AG09309 (cell line): Measurements from ENCODE around the gene NETO2.
"Not testable (repeated sequence)": the region's sequence is repeated elsewhere in the genome, so short reads cannot be mapped to it uniquely, and the experiment has no call there.

Source experiments
- DNase-seq: peaks from one replicate; pipeline ENCODE4 v3.0.0-alpha.2; 2010; ENCODE audit warnings: low read depth
- H3K4me3 ChIP-seq: 2 replicates; pipeline ENCODE4 v1.5.1; 2011; ENCODE audit warnings: mild to moderate bottlenecking, low read depth, low read length, moderate library complexity; ENCODE audit not compliant: control insufficient read depth
- CTCF ChIP-seq: IDR thresholded peaks from 2 replicates; pipeline ENCODE4 v1.5.1; 2011; ENCODE audit warnings: mild to moderate bottlenecking, low read depth, low read length, inconsistent platforms; ENCODE audit not compliant: insufficient read depth, control insufficient read depth; ENCODE audit errors: missing control alignments

NETO2 gene

GRCh38 chr16:47142486-47142820, 1.3 kb downstream of the NETO2 start:
- no peak for DNase-seq
- peak overlapping the region; percentile 57 for H3K4me3 ChIP-seq
- TF ChIP-seq CTCF = no peak

- H3K4me3 ChIP-seq = peak overlapping the region; percentile 57
- DNase-seq = peak; percentile 37
- peak; percentile 97 for TF ChIP-seq CTCF
Measured at GRCh38 chr16:47141773-47142485, 1.8 kb downstream of the NETO2 start.

DNA sequence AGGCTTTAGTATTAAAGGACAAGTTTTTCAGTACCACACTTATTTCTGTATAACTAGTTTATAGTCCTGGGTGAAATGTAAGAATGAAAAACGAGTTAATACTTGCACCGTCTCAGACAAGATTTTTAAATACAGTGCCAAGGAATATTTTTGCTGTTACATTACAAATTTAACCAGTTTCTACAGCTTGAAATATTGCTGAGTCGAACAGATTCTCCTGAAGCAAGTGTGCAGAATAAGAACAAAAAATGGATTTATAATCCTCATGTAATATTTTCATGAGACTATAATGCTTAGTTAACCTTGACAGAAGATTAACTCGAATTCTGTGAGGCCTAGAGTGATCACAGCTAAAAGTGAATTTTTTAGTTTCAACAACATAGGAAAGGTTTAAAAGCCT, 3.1 kb downstream of the NETO2 start:
- H3K4me3 ChIP-seq = no peak overlapping the region
- DNase-seq = no peak
- no peak for TF ChIP-seq CTCF

DNA sequence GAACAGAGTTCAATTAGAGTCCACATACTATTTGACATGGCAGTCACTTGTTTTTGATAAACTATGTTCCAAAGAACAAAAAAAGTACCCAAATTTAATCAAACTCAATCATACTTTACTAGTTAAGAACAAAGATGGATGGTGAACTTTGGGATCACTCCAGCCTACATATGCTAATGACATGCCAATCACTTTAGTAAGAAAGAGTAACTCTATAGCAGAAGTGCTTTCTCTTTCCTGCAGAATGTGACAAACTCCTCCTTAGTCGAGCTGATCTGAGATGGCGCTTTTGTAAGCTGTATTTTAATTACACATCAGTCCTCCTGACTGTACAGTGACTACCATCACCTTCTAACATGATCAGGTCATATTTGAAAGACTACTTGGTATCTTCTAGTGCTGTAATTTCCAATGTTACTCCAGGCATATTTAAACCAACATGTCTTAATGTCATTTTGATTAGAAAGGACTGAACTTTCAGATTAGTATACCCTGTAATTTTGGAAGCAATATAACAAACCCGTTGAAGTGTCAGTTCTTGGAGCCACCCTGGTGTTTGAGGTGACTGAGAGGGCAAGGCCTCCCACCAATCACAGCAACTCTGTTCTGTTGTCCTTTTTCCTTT, 4.1 kb downstream of the NETO2 start:
- H3K4me3 ChIP-seq = no peak overlapping the region
- no peak for DNase-seq
- TF ChIP-seq CTCF = no peak

- not testable (repeated sequence) for DNase-seq, H3K4me3 ChIP-seq
Measured at GRCh38 chr16:47137925-47138324, 5.8 kb downstream of the NETO2 start.

DNA sequence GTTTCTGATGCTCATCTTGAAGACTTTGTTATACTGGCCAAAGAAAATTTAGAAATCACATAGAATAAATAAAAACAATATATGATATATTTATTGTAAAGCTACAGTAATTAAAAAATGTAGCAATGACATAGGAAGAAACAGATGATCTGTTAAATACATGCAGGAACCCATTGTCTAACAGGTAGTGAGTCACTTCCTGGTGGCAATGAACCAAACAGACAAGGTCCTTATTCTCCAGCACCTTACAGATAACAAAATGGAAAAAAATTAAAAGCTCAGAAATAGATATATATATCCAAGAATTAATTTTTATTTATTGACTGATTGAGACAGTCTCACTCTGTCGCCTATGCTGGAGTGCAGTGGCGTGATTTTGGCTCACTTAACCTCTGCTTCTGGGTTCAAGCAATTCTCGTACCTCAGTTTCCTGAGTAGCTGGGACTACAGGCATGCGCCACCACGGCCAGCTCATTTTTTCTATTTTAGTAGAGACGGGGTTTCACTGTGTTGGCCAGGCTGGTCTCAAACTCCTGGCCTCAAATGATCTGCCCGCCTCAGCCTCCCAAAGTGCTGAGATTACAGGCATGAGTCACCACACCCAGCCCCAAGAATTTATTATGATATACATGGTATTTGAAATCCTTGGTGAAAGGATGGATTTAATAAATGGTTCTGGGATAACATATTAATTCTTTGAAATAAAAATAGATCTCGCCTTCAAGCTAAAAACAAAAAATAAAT, 7.5 kb downstream of the NETO2 start:
- H3K4me3 ChIP-seq = no peak overlapping the region
- no peak for DNase-seq
- TF ChIP-seq CTCF = no peak

DNA sequence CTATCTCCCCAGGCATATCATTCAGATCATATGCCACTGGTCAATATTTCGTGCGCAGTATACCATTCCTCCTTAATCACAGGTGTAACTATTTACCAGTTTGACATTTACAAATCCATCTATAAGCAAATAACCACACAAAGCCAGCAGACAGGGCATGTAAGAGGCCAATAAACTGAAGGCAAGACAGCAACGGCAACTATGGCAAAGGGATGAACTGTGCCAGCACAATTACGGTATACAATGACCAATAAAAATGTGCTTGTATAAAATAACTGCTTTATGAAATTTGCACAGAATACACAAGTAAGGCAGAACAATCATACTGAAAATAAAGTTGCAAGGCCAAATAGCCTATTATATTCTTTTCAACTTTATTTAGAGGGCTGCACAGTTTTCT, 9.2 kb downstream of the NETO2 start:
- DNase-seq = no peak
- H3K4me3 ChIP-seq = no peak overlapping the region
- no peak for TF ChIP-seq CTCF
